ENCODE results near the gene UBAC1. TPM values are rescaled to one million over a fixed set of nuclear protein-coding genes. Genes with fewer than 3 reads are reported as not detected.
"Not testable (repeated sequence)": the region's sequence is repeated elsewhere in the genome, so short reads cannot be mapped to it uniquely, and the experiment has no call there.

UBAC1 gene
- total RNA-seq, 1 donor from 2014 or later: 36.0 TPM

DNA sequence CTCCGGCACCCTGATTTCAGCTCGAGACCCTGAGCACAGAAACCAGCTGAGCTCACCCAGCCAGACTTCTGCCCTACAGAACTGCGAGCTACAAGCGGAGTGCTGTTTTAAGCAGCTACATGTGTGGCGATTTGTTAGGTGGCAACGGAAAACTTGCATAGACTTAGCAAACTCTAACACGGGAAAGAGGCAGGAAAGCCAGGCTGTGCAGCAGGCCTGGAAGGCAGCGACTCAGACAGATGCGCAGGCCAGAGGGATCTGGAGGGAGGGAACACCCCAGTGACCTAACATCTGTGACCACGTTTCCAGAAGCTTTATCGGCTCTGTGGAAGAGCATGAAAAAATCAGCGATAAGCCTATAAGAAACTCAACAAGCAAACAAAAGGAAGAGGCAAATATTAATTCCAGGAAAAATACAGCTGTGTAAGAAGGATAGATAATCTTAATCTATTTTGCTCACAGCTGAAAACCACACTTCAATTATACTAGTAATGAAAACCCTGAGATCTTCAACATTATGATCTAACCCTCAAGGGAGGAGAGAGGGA, 11.0 kb downstream of the UBAC1 start:
- no peak overlapping the region for H3K4me3 Mint-ChIP-seq (ENCODE audit: unreplicated experiment)
- no peak overlapping the region for H3K27ac Mint-ChIP-seq (ENCODE audit: unreplicated experiment)
- H3K9me3 Mint-ChIP-seq (ENCODE audit: low read depth): no peaks in the 10 kb centered on the region
- H3K36me3 Mint-ChIP-seq (ENCODE audit: low read depth): peaks cover 23% of the 10 kb centered on the region
- DNase-seq (ENCODE audit: low spot score): no peak
- TF ChIP-seq, protein P1, sequence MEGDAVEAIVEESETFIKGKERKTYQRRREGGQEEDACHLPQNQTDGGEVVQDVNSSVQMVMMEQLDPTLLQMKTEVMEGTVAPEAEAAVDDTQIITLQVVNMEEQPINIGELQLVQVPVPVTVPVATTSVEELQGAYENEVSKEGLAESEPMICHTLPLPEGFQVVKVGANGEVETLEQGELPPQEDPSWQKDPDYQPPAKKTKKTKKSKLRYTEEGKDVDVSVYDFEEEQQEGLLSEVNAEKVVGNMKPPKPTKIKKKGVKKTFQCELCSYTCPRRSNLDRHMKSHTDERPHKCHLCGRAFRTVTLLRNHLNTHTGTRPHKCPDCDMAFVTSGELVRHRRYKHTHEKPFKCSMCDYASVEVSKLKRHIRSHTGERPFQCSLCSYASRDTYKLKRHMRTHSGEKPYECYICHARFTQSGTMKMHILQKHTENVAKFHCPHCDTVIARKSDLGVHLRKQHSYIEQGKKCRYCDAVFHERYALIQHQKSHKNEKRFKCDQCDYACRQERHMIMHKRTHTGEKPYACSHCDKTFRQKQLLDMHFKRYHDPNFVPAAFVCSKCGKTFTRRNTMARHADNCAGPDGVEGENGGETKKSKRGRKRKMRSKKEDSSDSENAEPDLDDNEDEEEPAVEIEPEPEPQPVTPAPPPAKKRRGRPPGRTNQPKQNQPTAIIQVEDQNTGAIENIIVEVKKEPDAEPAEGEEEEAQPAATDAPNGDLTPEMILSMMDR (IDR thresholded peaks at IDR 0.05): no peak
- H3K27me3 Mint-ChIP-seq (ENCODE audit: low read depth): no peaks in the 10 kb centered on the region
- H3K4me1 Mint-ChIP-seq (ENCODE audit: low read depth): peaks cover 16% of the 10 kb centered on the region

GRCh38 chr9:135949501-135950134, 11.6 kb downstream of the UBAC1 start:
- no peaks in the 10 kb centered on the region for H3K27me3 Mint-ChIP-seq (ENCODE audit: low read depth)
- peaks cover 16% of the 10 kb centered on the region for H3K4me1 Mint-ChIP-seq (ENCODE audit: low read depth)
- H3K27ac Mint-ChIP-seq (ENCODE audit: unreplicated experiment): no peak overlapping the region

DNA sequence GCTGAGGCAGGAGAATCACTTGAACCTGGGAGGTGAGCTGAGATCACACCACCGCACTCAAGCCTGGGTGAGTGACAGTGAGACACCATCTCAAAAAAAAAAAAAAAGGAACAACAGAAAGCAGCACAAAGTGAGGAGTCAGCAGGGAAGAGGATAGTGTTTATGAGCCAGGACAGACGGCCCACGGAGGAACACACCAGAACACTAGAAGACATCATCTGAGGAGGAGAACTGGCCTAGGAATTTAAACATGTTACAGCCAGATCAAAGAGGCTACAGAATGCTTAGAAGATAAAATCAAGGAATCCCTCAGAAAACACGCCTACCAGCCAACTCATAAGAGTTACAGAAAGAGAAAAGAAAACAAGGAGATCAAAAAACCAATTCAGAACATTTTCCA, 12.2 kb downstream of the UBAC1 start:
- Mint-ChIP-seq H3K27me3 (ENCODE audit: low read depth) (no peaks in the 10 kb centered on the region), H3K27ac (ENCODE audit: unreplicated experiment) (no peak overlapping the region), H3K4me1 (ENCODE audit: low read depth) (peaks cover 16% of the 10 kb centered on the region), H3K4me3 (ENCODE audit: unreplicated experiment) (no peak overlapping the region), H3K9me3 (ENCODE audit: low read depth) (no peaks in the 10 kb centered on the region), H3K36me3 (ENCODE audit: low read depth) (peaks cover 30% of the 10 kb centered on the region)
- no peak for DNase-seq (ENCODE audit: low spot score)
- TF ChIP-seq, protein P1 (IDR thresholded peaks at IDR 0.05): no peak

More at GRCh38 chr9:135949501-135950134, 11.6 kb downstream of the UBAC1 start:
- no peak for DNase-seq (ENCODE audit: low spot score)
- Mint-ChIP-seq H3K4me3 (ENCODE audit: unreplicated experiment) (no peak overlapping the region), H3K9me3 (ENCODE audit: low read depth) (no peaks in the 10 kb centered on the region), H3K36me3 (ENCODE audit: low read depth) (peaks cover 28% of the 10 kb centered on the region)
- TF ChIP-seq, protein P1 (IDR thresholded peaks at IDR 0.05): no peak

DNA sequence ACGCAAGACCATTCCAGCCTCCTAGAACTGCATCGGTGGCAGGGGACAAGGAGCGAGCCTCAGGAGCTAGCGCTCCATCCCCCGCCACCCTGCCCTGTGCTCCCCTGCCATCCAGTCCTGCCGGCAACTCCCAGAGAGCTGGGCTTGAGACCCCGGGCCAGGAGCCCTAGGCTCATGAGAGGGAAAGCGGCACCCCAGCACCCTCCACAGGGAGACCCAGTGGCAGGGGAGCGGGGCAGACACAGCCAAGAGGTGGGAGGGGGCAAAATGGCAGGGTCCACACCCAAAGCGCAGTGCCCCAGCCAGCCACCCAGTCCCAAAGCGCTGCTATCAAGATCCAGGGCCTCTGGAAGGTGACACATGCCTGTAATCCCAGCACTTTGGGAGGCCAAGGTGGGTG, 12.7 kb downstream of the UBAC1 start:
- Mint-ChIP-seq H3K4me1 (ENCODE audit: low read depth) (peaks cover 16% of the 10 kb centered on the region), H3K4me3 (ENCODE audit: unreplicated experiment) (no peak overlapping the region), H3K36me3 (ENCODE audit: low read depth) (peaks cover 34% of the 10 kb centered on the region), H3K27ac (ENCODE audit: unreplicated experiment) (no peak overlapping the region), H3K9me3 (ENCODE audit: low read depth) (no peaks in the 10 kb centered on the region), H3K27me3 (ENCODE audit: low read depth) (no peaks in the 10 kb centered on the region)
- DNase-seq (ENCODE audit: low spot score): no peak
- TF ChIP-seq, protein P1 (IDR thresholded peaks at IDR 0.05): no peak

- DNase-seq (ENCODE audit: low spot score): no peak
- H3K4me3 Mint-ChIP-seq (ENCODE audit: unreplicated experiment): no peak overlapping the region
- no peaks in the 10 kb centered on the region for H3K27me3 Mint-ChIP-seq (ENCODE audit: low read depth)
- no peak overlapping the region for H3K27ac Mint-ChIP-seq (ENCODE audit: unreplicated experiment)
- peaks cover 32% of the 10 kb centered on the region for H3K36me3 Mint-ChIP-seq (ENCODE audit: low read depth)
- TF ChIP-seq, protein P1 (IDR thresholded peaks at IDR 0.05): no peak
- H3K4me1 Mint-ChIP-seq (ENCODE audit: low read depth): peaks cover 16% of the 10 kb centered on the region
- H3K9me3 Mint-ChIP-seq (ENCODE audit: low read depth): no peaks in the 10 kb centered on the region
Measured at GRCh38 chr9:135947582-135947981, 13.6 kb downstream of the UBAC1 start.

GRCh38 chr9:135947105-135947504, 14.1 kb downstream of the UBAC1 start:
- Mint-ChIP-seq H3K4me1 (ENCODE audit: low read depth) (peaks cover 13% of the 10 kb centered on the region), H3K36me3 (ENCODE audit: low read depth) (peaks cover 30% of the 10 kb centered on the region)
- not testable (repeated sequence) for H3K27ac Mint-ChIP-seq (ENCODE audit: unreplicated experiment); H3K4me3 Mint-ChIP-seq (ENCODE audit: unreplicated experiment); H3K9me3 Mint-ChIP-seq (ENCODE audit: low read depth); H3K27me3 Mint-ChIP-seq (ENCODE audit: low read depth); DNase-seq (ENCODE audit: low spot score)

Measured in chondrocyte (in vitro differentiated cells).